ENCODE data around the gene LAG3. TPM values are rescaled to one million over a fixed set of nuclear protein-coding genes. Genes with fewer than 3 reads are reported as not detected.

The LAG3 gene
- total RNA-seq, 1 experiment from 2014 or later, result 4.1 TPM

GRCh38 chr12:6796576-6796975 is 24.3 kb downstream of the LAG3 start:
- Histone ChIP-seq H3K27ac (ENCODE audit: low read depth, low read length, poor library complexity, severe bottlenecking) (no peak overlapping the region), H3K9me3 (ENCODE audit: low read depth, low read length, poor library complexity, severe bottlenecking) (no peaks in the 10 kb centered on the region), H3K4me1 (ENCODE audit: insufficient read depth, low read length, poor library complexity, severe bottlenecking) (no peaks in the 10 kb centered on the region), H3K36me3 (ENCODE audit: insufficient read depth, low read length, poor library complexity, severe bottlenecking) (no peaks in the 10 kb centered on the region), H3K4me3 (ENCODE audit: low read depth, low read length, poor library complexity, severe bottlenecking) (no peak overlapping the region), H3K27me3 (replicated peaks; ENCODE audit: insufficient read depth, low read depth, low read length, poor library complexity) (no peaks in the 10 kb centered on the region)
- DNase-seq (ENCODE audit: low spot score), result no peak
- BruUV-seq (replicated peaks), result no TSS peak
- POLR2A ChIA-PET (ENCODE audit: low non-redundant PET), result no interaction called here
- no peak for TF ChIP-seq CTCF (conservative IDR thresholded peaks at IDR 0.05; ENCODE audit: low read depth, low read length)
- no peak for TF ChIP-seq EZH2 (IDR thresholded peaks at IDR 0.05; ENCODE audit: borderline replicate concordance, low read depth, low read length, poor library complexity, severe bottlenecking)
- intact Hi-C loops (cut with micrococcal nuclease; ENCODE audit: unreplicated experiment), result no loop called here
- CTCF ChIA-PET, result no interaction called here

- CTCF ChIA-PET, result no interaction called here
- no peak overlapping the region for H3K27ac ChIP-seq (ENCODE audit: low read depth, low read length, poor library complexity, severe bottlenecking)
- BruUV-seq (replicated peaks), result no TSS peak
- no peak overlapping the region for H3K4me3 ChIP-seq (ENCODE audit: low read depth, low read length, poor library complexity, severe bottlenecking)
- H3K27me3 ChIP-seq (replicated peaks; ENCODE audit: insufficient read depth, low read depth, low read length, poor library complexity), result no peaks in the 10 kb centered on the region
- H3K36me3 ChIP-seq (ENCODE audit: insufficient read depth, low read length, poor library complexity, severe bottlenecking), result no peaks in the 10 kb centered on the region
- TF ChIP-seq CTCF (conservative IDR thresholded peaks at IDR 0.05; ENCODE audit: low read depth, low read length), result no peak
- TF ChIP-seq EZH2 (IDR thresholded peaks at IDR 0.05; ENCODE audit: borderline replicate concordance, low read depth, low read length, poor library complexity, severe bottlenecking), result no peak
- no peaks in the 10 kb centered on the region for H3K4me1 ChIP-seq (ENCODE audit: insufficient read depth, low read length, poor library complexity, severe bottlenecking)
- intact Hi-C loops (cut with micrococcal nuclease; ENCODE audit: unreplicated experiment), result no loop called here
- DNase-seq (ENCODE audit: low spot score), result no peak
- POLR2A ChIA-PET (ENCODE audit: low non-redundant PET), result no interaction called here
- H3K9me3 ChIP-seq (ENCODE audit: low read depth, low read length, poor library complexity, severe bottlenecking), result no peaks in the 10 kb centered on the region
Observed at GRCh38 chr12:6799147-6799546, 26.8 kb downstream of the LAG3 start.

GRCh38 chr12:6807170-6807569 is 34.9 kb downstream of the LAG3 start:
- no peaks in the 10 kb centered on the region for H3K9me3 ChIP-seq (ENCODE audit: low read depth, low read length, poor library complexity, severe bottlenecking)
- BruUV-seq (replicated peaks), result no TSS peak
- ChIA-PET CTCF (interaction anchor here (0.7 kb wide), 1 partner anchor 437 kb away, joined by 5 read pairs; no protein-coding TSS in a partner anchor), POLR2A (ENCODE audit: low non-redundant PET) (no interaction called here)
- H3K4me3 ChIP-seq (ENCODE audit: low read depth, low read length, poor library complexity, severe bottlenecking), result no peak overlapping the region
- no peak for DNase-seq (ENCODE audit: low spot score)
- H3K27ac ChIP-seq (ENCODE audit: low read depth, low read length, poor library complexity, severe bottlenecking), result no peak overlapping the region
- no peaks in the 10 kb centered on the region for H3K36me3 ChIP-seq (ENCODE audit: insufficient read depth, low read length, poor library complexity, severe bottlenecking)
- no peaks in the 10 kb centered on the region for H3K4me1 ChIP-seq (ENCODE audit: insufficient read depth, low read length, poor library complexity, severe bottlenecking)
- no peaks in the 10 kb centered on the region for H3K27me3 ChIP-seq (replicated peaks; ENCODE audit: insufficient read depth, low read depth, low read length, poor library complexity)
- no peak for TF ChIP-seq CTCF (conservative IDR thresholded peaks at IDR 0.05; ENCODE audit: low read depth, low read length)
- TF ChIP-seq EZH2 (IDR thresholded peaks at IDR 0.05; ENCODE audit: borderline replicate concordance, low read depth, low read length, poor library complexity, severe bottlenecking), result no peak
- intact Hi-C loops (cut with micrococcal nuclease; ENCODE audit: unreplicated experiment), result no loop called here

Data from A673 (cell line).